Measurements from ENCODE around the gene CST4. TPM values are rescaled to one million over a fixed set of nuclear protein-coding genes. Genes with fewer than 3 reads are reported as not detected.

Gene CST4
- total and polyA plus RNA-seq, 2 donors from 2014 or later = not detected

GRCh38 chr20:23663180-23663579 lies 25.7 kb downstream of the CST4 start:
- peaks cover 0 to 3% (median 0%) of the 10 kb centered on the region in 3 donors for H3K9me3 ChIP-seq (ENCODE audit: control insufficient read depth in 2 of 3, insufficient read depth in 1 of 3, low read length in 3 of 3)
- no peak for DNase-seq
- H3K36me3 ChIP-seq (ENCODE audit: control insufficient read depth in 2 of 3, insufficient read depth in 3 of 3, low read length in 3 of 3) = peaks cover 0 to 2% (median 0%) of the 10 kb centered on the region in 3 donors
- no peak for FAIRE-seq
- peaks cover 5 to 10% (median 7%) of the 10 kb centered on the region in 3 donors for H3K4me1 ChIP-seq (ENCODE audit: control insufficient read depth in 2 of 3, insufficient read depth in 2 of 3, low read depth in 1 of 3, low read length in 3 of 3)
- H3K4me3 ChIP-seq (ENCODE audit: low read length in 3 of 3) = no peak overlapping the region
- H3K27ac ChIP-seq (ENCODE audit: low read depth in 2 of 2, low read length in 2 of 2) = no peak overlapping the region
- TF ChIP-seq CTCF (IDR thresholded peaks at IDR 0.05; ENCODE audit: borderline replicate concordance, extremely low read depth, insufficient read depth) = no peak
- H3K27me3 ChIP-seq (ENCODE audit: control insufficient read depth, insufficient read depth, low read length) = no peaks in the 10 kb centered on the region
- intact Hi-C loops (cut with DNase I) = no loop called here
- no peak overlapping the region for H3K9ac ChIP-seq (ENCODE audit: low read length in 3 of 3)

- peaks cover 5 to 10% (median 7%) of the 10 kb centered on the region in 3 donors for H3K4me1 ChIP-seq (ENCODE audit: control insufficient read depth in 2 of 3, insufficient read depth in 2 of 3, low read depth in 1 of 3, low read length in 3 of 3)
- intact Hi-C loops (cut with DNase I) = no loop called here
- TF ChIP-seq CTCF (IDR thresholded peaks at IDR 0.05; ENCODE audit: borderline replicate concordance, extremely low read depth, insufficient read depth) = no peak
- H3K27ac ChIP-seq (ENCODE audit: low read depth in 2 of 2, low read length in 2 of 2) = no peak overlapping the region
- peaks cover 0 to 2% (median 0%) of the 10 kb centered on the region in 3 donors for H3K36me3 ChIP-seq (ENCODE audit: control insufficient read depth in 2 of 3, insufficient read depth in 3 of 3, low read length in 3 of 3)
- no peak overlapping the region for H3K4me3 ChIP-seq (ENCODE audit: low read length in 3 of 3)
- peak in 1 of 5 donors; percentile 6 for DNase-seq
- FAIRE-seq = no peak
- H3K9me3 ChIP-seq (ENCODE audit: control insufficient read depth in 2 of 3, insufficient read depth in 1 of 3, low read length in 3 of 3) = peaks cover 0 to 3% (median 0%) of the 10 kb centered on the region in 3 donors
- no peaks in the 10 kb centered on the region for H3K27me3 ChIP-seq (ENCODE audit: control insufficient read depth, insufficient read depth, low read length)
- H3K9ac ChIP-seq (ENCODE audit: low read length in 3 of 3) = no peak overlapping the region
Observed at GRCh38 chr20:23662276-23662870, 26.5 kb downstream of the CST4 start.

- Histone ChIP-seq H3K27ac (ENCODE audit: low read depth in 2 of 2, low read length in 2 of 2) (no peak overlapping the region), H3K9me3 (ENCODE audit: control insufficient read depth in 2 of 3, insufficient read depth in 1 of 3, low read length in 3 of 3) (peaks cover 0 to 3% (median 0%) of the 10 kb centered on the region in 3 donors), H3K27me3 (ENCODE audit: control insufficient read depth, insufficient read depth, low read length) (no peaks in the 10 kb centered on the region), H3K4me1 (ENCODE audit: control insufficient read depth in 2 of 3, insufficient read depth in 2 of 3, low read depth in 1 of 3, low read length in 3 of 3) (peaks cover 7 to 10% (median 7%) of the 10 kb centered on the region in 3 donors), H3K4me3 (ENCODE audit: low read length in 3 of 3) (no peak overlapping the region), H3K36me3 (ENCODE audit: control insufficient read depth in 2 of 3, insufficient read depth in 3 of 3, low read length in 3 of 3) (peaks cover 0 to 2% (median 0%) of the 10 kb centered on the region in 3 donors), H3K9ac (ENCODE audit: low read length in 3 of 3) (no peak overlapping the region)
- intact Hi-C loops (cut with DNase I) = no loop called here
- FAIRE-seq = no peak
- no peak for TF ChIP-seq CTCF (IDR thresholded peaks at IDR 0.05; ENCODE audit: borderline replicate concordance, extremely low read depth, insufficient read depth)
- DNase-seq = no peak
Observed at GRCh38 chr20:23661002-23661429, 27.8 kb downstream of the CST4 start.
